ENCODE measurements around the gene TAS2R14.

The TAS2R14 gene

DNA sequence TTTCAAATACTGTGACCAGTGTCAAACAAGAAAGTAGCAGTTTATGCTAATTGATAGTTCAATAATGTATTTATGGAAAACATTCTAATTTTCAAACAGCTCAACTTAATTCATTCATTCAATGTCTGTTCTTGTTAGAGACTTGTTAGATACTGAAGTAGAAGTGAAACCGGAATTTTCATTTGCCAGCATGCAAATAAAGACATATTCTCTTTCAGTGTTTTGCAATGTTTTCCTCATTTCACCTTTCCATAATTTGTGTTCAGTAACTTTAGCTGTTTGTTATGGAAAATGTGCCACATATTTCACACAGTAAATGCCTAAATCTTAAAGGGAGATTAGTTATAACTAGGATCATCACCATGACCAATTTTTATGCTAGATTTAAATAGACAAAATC lies 26.4 kb upstream of the TAS2R14 start:
- TF ChIP-seq, protein P1, sequence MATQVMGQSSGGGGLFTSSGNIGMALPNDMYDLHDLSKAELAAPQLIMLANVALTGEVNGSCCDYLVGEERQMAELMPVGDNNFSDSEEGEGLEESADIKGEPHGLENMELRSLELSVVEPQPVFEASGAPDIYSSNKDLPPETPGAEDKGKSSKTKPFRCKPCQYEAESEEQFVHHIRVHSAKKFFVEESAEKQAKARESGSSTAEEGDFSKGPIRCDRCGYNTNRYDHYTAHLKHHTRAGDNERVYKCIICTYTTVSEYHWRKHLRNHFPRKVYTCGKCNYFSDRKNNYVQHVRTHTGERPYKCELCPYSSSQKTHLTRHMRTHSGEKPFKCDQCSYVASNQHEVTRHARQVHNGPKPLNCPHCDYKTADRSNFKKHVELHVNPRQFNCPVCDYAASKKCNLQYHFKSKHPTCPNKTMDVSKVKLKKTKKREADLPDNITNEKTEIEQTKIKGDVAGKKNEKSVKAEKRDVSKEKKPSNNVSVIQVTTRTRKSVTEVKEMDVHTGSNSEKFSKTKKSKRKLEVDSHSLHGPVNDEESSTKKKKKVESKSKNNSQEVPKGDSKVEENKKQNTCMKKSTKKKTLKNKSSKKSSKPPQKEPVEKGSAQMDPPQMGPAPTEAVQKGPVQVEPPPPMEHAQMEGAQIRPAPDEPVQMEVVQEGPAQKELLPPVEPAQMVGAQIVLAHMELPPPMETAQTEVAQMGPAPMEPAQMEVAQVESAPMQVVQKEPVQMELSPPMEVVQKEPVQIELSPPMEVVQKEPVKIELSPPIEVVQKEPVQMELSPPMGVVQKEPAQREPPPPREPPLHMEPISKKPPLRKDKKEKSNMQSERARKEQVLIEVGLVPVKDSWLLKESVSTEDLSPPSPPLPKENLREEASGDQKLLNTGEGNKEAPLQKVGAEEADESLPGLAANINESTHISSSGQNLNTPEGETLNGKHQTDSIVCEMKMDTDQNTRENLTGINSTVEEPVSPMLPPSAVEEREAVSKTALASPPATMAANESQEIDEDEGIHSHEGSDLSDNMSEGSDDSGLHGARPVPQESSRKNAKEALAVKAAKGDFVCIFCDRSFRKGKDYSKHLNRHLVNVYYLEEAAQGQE (IDR thresholded peaks at IDR 0.05; ENCODE audit: insufficient read depth in 1 of 2, low read depth in 2 of 2, low read length in 2 of 2), result no peak
- TF ChIP-seq POLR2AphosphoS5 (IDR thresholded peaks at IDR 0.05; ENCODE audit: low read depth, low read length) (no peak), TAF1 (IDR thresholded peaks at IDR 0.05; ENCODE audit: borderline replicate concordance, insufficient read depth, low read length) (no peak), SIN3A (IDR thresholded peaks at IDR 0.05; ENCODE audit: borderline replicate concordance, insufficient read depth, low read length) (no peak), FOXP2 (optimal IDR thresholded peaks at IDR 0.05; ENCODE audit: borderline replicate concordance, extremely low read depth, extremely low read length, insufficient read depth) (no peak)

DNA sequence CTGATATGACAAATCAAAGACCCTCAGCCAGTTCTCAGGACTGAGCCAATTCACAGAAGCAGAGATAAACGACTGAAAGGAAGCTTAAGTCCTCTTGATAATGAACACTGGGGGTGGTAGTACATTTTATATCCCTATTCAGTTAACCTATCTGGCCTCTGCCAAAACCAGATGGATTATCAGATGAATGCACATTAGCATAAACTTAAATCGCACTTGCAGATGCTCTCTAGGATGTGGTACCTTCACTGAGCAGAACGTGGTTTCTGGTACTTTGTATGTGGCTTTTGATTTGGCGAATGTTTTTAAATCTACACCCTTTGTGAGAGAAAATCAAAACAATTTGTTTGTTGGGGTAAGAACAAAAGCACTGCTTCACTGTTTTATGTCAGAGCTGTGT lies 21.1 kb upstream of the TAS2R14 start:
- no peak for TF ChIP-seq SIN3A (IDR thresholded peaks at IDR 0.05; ENCODE audit: borderline replicate concordance, insufficient read depth, low read length)
- TF ChIP-seq POLR2AphosphoS5 (IDR thresholded peaks at IDR 0.05; ENCODE audit: low read depth, low read length), result no peak
- TF ChIP-seq, protein P1 (IDR thresholded peaks at IDR 0.05; ENCODE audit: insufficient read depth in 1 of 2, low read depth in 2 of 2, low read length in 2 of 2), result no peak
- TF ChIP-seq TAF1 (IDR thresholded peaks at IDR 0.05; ENCODE audit: borderline replicate concordance, insufficient read depth, low read length), result no peak
- no peak for TF ChIP-seq FOXP2 (optimal IDR thresholded peaks at IDR 0.05; ENCODE audit: borderline replicate concordance, extremely low read depth, extremely low read length, insufficient read depth)

DNA sequence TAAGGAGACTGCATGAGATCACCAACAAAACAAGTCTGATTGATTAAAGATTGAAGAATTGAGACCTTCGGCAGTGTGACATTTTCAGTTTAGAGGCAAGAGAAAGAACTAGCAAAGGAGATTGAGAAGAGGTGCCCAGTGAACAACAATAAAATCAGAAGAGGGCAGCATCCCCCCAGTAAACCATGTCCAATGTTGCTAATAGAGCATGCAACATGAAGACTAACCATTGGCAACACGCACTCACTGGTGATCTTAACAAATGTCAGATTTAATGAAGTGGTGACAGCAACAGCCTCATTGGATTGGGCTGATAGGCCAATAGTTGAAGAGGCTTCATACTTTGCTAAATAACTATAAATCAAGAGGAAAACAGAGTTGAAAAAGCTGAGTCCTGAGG lies 20.7 kb upstream of the TAS2R14 start:
- TF ChIP-seq, protein P1 (IDR thresholded peaks at IDR 0.05; ENCODE audit: insufficient read depth in 1 of 2, low read depth in 2 of 2, low read length in 2 of 2), result no peak
- no peak for TF ChIP-seq SIN3A (IDR thresholded peaks at IDR 0.05; ENCODE audit: borderline replicate concordance, insufficient read depth, low read length)
- TF ChIP-seq FOXP2 (optimal IDR thresholded peaks at IDR 0.05; ENCODE audit: borderline replicate concordance, extremely low read depth, extremely low read length, insufficient read depth), result no peak
- TF ChIP-seq POLR2AphosphoS5 (IDR thresholded peaks at IDR 0.05; ENCODE audit: low read depth, low read length), result no peak
- TF ChIP-seq TAF1 (IDR thresholded peaks at IDR 0.05; ENCODE audit: borderline replicate concordance, insufficient read depth, low read length), result no peak

DNA sequence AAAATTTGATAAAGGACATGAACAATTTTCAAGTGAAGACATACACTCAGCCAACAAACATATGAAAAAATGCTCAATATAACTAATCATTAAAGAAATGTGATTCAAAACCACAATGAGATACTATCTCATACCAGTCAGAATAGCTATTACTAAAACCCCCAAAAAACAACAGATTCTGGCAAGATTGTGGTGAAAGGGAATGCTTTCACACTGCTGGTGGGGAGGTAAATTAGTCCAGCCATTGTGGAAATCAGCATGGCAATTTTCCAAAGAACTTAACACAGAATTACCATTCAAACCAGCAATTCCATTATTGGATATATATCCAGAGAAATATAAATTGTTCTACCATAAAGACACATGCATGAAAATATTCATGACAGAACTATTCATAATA lies 18.7 kb upstream of the TAS2R14 start:
- TF ChIP-seq FOXP2 (optimal IDR thresholded peaks at IDR 0.05; ENCODE audit: borderline replicate concordance, extremely low read depth, extremely low read length, insufficient read depth), result no peak
- TF ChIP-seq, protein P1 (IDR thresholded peaks at IDR 0.05; ENCODE audit: insufficient read depth in 1 of 2, low read depth in 2 of 2, low read length in 2 of 2), result no peak
- no peak for TF ChIP-seq POLR2AphosphoS5 (IDR thresholded peaks at IDR 0.05; ENCODE audit: low read depth, low read length)
- TF ChIP-seq SIN3A (IDR thresholded peaks at IDR 0.05; ENCODE audit: borderline replicate concordance, insufficient read depth, low read length), result no peak
- no peak for TF ChIP-seq TAF1 (IDR thresholded peaks at IDR 0.05; ENCODE audit: borderline replicate concordance, insufficient read depth, low read length)

DNA sequence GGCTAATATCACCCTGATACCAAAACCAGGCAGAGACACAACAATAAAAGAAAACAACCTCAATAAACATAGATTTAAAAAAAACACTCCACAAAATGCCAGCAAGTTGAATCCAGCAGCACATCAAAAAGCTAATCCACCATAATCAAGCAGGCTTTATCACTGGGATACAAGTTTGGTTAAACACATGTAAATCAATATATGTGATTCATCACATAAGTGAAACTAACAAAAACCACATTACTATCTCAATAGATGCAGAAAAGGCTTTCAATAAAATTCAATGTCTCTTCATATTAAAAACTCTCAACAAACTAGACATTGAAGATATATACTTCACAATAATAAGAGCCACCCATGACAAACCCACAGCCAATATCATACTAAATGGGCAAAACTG lies 17.0 kb upstream of the TAS2R14 start:
- TF ChIP-seq SIN3A (IDR thresholded peaks at IDR 0.05; ENCODE audit: borderline replicate concordance, insufficient read depth, low read length), result no peak
- TF ChIP-seq, protein P1 (IDR thresholded peaks at IDR 0.05; ENCODE audit: insufficient read depth in 1 of 2, low read depth in 2 of 2, low read length in 2 of 2), result no peak
- no peak for TF ChIP-seq POLR2AphosphoS5 (IDR thresholded peaks at IDR 0.05; ENCODE audit: low read depth, low read length)
- TF ChIP-seq TAF1 (IDR thresholded peaks at IDR 0.05; ENCODE audit: borderline replicate concordance, insufficient read depth, low read length), result no peak
- no peak for TF ChIP-seq FOXP2 (optimal IDR thresholded peaks at IDR 0.05; ENCODE audit: borderline replicate concordance, extremely low read depth, extremely low read length, insufficient read depth)

All from PFSK-1 (cell line).